ENCODE results near the gene AHNAK.

AHNAK gene

DNA sequence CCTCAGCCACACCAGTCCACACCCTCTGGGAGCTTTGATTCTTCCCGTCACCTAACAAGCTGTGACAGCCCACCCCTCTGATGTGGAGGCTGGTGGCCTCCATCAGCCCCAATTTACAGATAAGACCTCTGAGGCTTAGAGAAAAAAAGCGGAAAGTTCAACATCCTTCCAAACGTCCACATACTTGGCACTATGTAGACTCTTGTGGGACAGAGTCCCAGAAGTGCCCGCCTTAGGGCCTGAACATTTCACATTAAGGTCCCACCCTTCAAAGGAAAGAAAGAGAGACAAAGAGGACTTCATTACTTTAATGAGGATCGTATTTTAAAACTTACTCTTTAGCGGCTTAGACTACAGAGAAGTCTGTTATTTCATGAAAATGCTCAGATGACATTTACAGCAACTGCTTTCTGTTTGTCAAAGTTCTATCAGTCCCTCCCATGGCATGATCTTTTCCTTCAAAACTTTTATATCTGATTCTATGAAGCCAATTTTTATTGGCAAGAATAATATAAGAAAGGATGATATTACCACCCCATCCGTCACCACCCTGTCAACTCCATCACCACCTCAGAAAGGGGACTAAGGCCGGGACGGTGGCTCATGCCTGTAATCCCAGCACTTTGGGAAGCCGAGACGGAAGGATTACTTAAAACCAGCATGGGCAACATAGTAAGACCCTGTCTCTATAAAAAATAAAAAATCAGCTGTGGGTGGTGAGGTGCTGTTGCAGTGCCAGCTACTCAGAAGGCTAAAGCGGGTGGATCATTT, 143.5 kb downstream of the AHNAK start:
- DNase-seq (ENCODE audit: low read depth), result no peak

- DNase-seq (ENCODE audit: low read depth), result no peak
These were observed 144.2 kb downstream of the AHNAK start for GRCh38 chr11:62402226-62402959.

- DNase-seq (ENCODE audit: low read depth), result no peak
These were observed 144.8 kb downstream of the AHNAK start for GRCh38 chr11:62401811-62402210.

DNA sequence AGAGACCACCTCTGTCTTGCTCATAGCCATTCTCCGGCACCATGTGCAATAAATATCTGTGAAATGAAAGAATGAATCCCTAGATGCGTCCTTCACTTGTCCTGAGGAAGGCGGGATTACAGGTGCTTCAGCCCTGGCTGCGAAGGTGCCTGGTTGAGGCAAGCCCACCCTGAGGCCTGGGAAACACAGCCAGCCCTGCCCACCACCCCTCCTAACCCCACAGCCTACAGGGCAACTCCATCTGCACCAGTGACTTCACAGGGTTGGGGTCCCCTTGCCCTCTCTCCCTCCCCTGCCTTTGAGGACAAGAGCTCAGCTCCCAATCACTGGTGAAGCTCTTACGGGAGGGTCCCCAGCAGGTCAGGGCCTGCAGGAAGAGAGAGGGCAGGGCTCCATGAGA, 145.2 kb downstream of the AHNAK start:
- DNase-seq (ENCODE audit: low read depth), result no peak

GRCh38 chr11:62400760-62401159, 145.8 kb downstream of the AHNAK start:
- peak; percentile 91 for DNase-seq (ENCODE audit: low read depth)

GRCh38 chr11:62400281-62400680, 146.3 kb downstream of the AHNAK start:
- DNase-seq (ENCODE audit: low read depth), result no peak

- no peak for DNase-seq (ENCODE audit: low read depth)
These were observed 146.7 kb downstream of the AHNAK start for GRCh38 chr11:62399878-62400266.

DNA sequence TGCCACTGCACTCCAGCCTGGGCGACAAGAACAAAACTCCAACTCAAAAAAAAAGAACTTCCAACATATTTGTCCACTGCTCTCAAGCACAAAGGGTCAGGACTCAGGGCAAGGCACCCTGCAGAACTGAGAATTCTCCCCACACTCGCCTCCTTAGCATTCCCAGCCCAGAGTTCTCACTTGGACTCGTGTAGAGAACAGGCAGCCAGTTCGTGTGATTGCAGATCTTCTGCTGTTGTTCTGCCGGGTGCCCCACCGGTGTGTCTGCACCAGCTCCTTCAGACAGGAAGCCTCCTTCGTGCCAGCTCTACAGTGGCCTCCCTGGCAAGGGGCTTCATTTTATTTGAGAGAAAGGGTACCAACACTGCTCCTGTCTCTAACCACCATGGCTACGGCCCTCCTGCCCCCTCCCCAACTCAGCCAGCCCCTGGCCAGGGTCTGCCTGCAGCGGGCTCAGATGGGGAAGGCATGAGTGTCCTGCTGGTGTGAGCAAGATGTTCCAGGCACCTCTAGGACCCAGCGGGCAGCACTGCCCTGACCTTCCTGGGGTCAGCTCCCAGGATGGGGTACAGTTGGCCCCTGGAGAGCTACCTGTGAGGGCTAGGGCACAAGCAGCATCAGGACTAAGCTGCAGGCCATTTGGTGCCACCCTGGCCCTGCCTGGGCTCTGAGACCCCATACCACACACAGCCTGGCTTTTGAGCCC, 147.3 kb downstream of the AHNAK start:
- no peak for DNase-seq (ENCODE audit: low read depth)

DNA sequence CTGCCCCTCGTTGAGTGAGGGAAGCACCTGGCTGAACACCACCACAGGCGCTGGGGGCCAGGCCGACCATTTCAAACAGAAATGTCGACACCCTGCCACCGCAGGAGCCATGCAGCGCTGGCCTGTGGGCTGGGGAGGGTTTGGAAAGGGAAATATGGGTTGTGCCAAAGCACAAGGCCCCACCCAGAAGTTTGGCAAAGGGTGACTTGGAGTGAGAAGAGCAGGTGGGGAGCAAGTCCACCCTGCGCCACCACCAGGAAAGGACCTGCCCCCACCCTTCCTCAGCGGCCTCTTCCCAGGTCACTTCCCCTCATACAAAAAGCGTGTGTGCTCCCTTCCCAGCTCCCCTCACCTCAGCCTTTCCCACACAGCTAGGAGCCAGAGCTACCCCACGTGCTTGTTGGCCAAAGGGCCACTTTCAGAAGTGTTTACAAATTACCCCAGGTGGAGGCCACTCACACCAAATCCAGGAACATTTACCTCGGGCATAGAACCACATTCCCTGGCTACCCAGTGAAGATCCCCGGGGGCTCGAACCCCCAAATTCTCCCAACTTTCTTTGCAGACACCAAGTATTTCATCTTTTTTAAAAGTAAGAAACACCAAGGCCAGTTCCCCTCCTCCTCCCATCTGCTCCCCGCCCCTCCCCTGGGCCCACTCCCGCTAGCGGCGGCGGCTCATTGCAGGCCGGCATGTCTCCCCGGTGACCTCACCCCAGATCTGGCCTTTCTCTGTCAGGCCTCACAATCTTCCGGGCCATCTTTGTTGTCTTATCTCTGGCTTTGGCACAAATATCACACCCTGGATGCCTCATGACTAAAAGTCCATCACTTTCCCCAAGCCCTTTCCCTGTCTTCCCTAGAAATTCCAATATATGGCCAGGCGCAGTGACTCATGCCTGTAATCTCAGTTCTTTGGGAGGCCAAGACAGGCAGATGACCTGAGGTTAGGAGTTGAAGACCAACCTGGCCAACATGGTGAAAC, 148.3 kb downstream of the AHNAK start:
- DNase-seq (ENCODE audit: low read depth), result peak; percentile 15

- no peak for DNase-seq (ENCODE audit: low read depth)
These were observed 150.6 kb downstream of the AHNAK start for GRCh38 chr11:62395885-62396551.

GRCh38 chr11:62394825-62395538, 151.6 kb downstream of the AHNAK start:
- DNase-seq (ENCODE audit: low read depth), result peak; percentile 68

GRCh38 chr11:62393735-62394134, 152.9 kb downstream of the AHNAK start:
- DNase-seq (ENCODE audit: low read depth), result no peak

DNA sequence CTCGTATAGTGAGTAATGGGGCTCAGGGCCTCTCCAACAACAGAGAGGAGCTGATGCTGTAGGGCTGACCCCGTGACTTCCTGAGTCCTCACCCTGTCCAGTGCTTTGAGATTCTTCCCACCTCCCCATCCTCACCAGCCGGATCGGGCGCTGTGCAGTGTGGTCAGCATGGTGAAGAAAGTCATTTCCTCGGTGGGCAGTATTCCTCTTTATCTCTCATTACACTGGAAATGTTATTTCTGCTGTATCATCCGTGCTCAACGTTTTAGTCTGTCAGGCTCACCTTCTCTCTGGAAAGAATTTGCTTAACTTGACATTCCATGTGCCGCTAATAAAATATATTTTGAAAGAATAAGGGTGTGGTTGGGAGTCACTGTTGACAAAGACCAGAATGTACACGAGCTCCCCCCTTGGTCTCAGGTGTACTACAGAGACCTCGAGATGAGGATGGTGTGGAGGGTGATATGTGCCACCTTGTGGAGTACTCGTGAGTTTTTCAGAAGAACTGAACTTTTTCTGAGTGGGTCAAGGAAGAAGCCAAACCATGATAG, 153.5 kb downstream of the AHNAK start:
- DNase-seq (ENCODE audit: low read depth), result no peak

DNA sequence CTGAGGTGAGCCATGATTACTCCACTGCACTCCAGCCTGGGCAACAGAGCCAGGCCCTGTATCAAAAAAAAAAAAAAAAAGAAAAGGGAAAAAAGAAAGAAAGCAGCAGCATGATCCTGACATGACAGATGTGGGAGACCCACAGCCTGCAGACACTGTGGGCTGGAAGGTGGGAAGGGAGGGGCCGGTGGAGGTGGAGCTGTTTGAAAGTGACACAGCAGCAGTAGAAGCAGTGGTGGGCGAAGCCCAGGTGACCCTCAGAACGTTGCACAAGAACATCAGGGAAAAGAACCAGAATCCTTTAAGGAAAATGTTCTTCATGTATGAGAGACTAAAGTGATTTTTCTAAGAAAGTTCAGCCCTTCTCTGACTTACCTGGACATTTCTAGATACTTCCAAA, 154.1 kb downstream of the AHNAK start:
- DNase-seq (ENCODE audit: low read depth), result no peak

GRCh38 chr11:62391642-62392425, 154.8 kb downstream of the AHNAK start:
- no peak for DNase-seq (ENCODE audit: low read depth)

- no peak for DNase-seq (ENCODE audit: low read depth)
These were observed 155.9 kb downstream of the AHNAK start for GRCh38 chr11:62390722-62391121.

DNA sequence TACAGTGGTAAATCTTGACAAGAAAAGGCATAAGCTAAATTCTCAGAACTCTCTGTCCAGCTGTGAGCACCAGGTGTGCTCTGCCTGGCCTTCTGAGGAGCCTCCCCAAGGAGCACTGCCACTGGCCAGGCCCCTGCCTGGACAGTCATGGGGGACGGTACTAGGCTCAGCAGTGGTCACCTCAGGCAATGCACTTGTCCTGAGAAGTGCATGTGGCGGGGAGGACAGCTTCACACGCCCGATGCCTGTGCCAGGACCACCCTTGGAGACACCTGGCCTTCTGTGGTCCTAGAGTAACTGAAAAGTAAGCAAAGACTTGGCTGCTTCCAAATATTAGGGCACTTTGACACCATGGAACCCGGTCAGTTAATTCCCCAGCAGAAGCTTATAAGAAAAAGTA, 156.4 kb downstream of the AHNAK start:
- no peak for DNase-seq (ENCODE audit: low read depth)

DNA sequence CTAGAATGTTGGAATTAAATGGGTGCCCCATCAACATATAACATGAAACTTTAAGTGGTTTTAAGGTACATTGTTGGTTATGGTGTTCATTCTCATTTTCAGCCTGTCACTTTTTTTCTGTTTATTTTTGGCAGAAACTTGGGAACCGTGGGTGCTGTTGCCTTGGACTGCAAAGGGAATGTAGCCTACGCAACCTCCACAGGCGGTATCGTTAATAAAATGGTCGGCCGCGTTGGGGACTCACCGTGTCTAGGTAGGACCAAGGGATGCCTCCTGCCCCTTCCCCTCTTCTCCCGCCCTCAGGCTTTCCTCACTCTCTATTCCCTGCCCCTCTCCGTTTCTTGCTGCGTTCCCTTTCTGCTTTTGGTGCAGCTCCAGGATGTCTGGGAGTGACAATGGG, 157.6 kb downstream of the AHNAK start:
- DNase-seq (ENCODE audit: low read depth), result no peak

DNA sequence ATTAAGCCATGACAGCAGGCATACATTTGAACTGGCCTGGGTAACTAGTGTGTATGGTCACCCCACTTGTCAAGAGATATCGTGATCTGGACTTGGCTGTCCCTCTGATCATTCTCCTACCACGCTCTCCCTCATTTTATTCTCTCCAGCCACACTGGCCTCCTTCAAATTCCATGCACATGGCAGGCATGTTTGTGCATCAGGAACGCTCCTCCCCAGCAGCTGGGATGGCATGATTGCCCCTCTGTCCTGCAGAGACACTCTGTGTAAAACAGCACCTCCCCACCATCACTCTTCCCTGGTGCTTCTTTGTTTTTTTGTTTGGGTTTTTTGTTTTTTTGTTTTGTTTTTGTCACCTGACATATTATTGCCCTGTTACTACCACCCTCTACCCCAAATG, 159.2 kb downstream of the AHNAK start:
- DNase-seq (ENCODE audit: low read depth), result no peak

All from GM04504 (cell line).